Right renal cortex interstitium (tissue), 3 donors: Measurements from ENCODE around the gene PPP6C. TPM values are rescaled to one million over a fixed set of nuclear protein-coding genes. Genes with fewer than 3 reads are reported as not detected.
"Not testable (repeated sequence)": the region's sequence is repeated elsewhere in the genome, so short reads cannot be mapped to it uniquely, and the experiment has no call there.

Experiments used
- DNase-seq, 3 donors: peaks; one replicate each; pipeline ENCODE4 v3.0.0-alpha.2; 2013; ENCODE audit warnings: low read depth in 3 of 3, low spot score in 2 of 3
- polyA plus RNA-seq, 3 donors: library from polyadenylated mRNA; unstranded; fragments of 120-200 nt; gene quantifications; one replicate each; pipeline ENCODE4 v1.2.1, GENCODE V29; 2013; ENCODE audit not compliant: insufficient read length in 3 of 3

The PPP6C gene
- 10 to 100 TPM; 62.5 to 66.8 (median 65.4) TPM for polyA plus RNA-seq

DNA sequence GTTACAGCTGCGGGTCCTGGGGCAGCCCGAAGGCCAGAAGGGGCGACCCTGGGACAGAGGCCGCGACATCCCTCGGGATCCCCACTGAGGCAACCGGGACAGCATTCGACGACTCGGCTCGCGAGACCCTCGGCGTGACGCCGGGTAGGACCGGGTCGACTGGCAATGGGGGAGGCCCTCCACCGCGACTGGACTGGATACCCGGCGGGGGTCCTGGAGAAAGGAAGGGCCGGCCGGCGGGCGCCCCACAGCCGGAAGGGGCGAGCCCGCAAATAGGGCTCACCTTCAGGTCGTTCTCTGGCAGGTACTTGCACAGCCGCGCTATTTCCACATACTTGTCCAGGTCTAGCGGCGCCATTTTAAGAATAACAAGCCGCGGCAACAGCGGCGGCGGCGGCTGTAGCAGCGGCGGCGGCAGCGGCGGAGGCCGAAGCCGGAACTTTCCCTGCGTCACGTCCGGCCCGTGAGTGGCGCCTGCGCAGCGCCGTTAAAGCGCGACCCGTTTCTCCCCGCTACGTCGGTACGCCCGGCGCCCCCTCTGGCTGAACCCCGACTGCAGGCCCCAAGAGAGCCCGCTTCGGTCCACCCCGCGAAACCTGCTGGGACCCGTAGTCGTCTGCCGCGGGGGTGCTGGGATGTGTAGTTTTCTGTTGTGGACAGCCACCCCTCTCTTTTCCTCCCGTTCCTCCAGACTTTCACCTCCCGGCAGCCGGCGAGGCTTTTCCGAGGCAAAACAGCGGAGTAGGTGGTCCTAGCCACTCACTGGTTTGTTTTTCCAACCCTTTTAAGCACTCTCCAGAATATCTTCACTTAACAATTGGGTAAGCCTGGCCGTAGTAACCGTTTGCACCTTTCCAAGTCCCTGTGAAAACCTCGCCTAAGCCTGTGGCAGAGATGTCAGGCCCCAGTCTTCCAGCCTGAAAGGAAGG, at the start of gene PPP6C:
Gene PPP6C, minus strand, starts transcription at position 443 of the 929 bp plus-strand sequence. Its CDS starts 85 bp downstream, at position 358.
- peak; percentile 83 to 91 (median 87) for DNase-seq

DNA sequence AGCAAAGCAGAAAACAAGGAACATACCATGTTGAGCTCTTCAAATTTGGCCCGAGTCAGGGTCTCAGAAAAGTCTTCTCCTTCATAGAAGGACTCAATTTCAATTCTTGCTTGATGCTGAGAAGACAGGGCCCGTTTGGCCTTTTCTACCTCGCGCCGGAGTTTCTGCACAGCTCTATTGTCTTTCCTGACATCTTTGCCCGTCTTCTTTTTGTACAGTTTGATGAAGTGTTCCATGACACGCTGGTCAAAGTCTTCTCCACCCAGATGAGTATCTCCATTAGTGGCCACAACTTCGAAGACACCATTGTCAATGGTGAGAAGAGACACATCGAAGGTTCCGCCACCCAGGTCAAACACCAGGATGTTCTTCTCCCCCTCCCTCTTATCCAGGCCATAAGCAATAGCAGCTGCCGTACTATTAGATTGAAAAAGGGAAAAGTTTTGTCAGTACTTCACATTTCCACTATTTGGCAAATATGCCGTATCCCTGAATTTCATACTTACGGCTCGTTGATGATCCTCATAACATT, 49.4 kb upstream of the PPP6C start:
- no peak for DNase-seq

DNA sequence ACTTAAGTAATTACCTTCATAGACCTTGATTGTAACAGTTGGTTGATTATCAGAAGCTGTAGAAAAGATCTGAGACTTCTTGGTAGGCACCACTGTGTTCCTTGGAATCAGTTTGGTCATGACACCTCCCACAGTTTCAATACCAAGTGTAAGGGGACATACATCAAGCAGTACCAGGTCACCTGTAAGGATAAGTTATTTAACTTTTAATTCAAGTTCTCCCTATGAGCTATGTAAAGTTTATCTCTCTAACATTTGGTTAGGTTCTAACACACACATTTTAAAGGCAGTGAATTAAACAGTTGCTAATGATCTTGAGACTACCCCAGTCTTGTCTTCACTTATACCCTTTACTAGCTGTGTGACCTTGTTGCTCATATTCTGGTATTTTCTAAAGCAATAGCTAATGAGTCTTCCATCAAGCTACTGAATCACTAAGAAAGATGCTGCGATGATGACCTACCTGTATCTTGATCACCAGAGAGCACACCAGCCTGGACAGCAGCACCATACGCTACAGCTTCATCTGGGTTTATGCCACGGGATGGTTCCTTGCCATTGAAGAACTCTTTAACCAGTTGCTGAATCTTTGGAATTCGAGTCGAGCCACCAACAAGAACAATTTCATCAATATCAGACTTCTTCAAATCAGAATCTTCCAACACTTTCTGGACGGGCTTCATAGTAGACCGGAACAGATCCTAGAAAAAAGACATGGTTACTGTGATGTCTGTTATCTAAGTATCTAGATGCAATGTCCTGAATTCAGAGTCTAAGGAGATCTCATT, 48.7 kb upstream of the PPP6C start:
- no peak for DNase-seq

DNA sequence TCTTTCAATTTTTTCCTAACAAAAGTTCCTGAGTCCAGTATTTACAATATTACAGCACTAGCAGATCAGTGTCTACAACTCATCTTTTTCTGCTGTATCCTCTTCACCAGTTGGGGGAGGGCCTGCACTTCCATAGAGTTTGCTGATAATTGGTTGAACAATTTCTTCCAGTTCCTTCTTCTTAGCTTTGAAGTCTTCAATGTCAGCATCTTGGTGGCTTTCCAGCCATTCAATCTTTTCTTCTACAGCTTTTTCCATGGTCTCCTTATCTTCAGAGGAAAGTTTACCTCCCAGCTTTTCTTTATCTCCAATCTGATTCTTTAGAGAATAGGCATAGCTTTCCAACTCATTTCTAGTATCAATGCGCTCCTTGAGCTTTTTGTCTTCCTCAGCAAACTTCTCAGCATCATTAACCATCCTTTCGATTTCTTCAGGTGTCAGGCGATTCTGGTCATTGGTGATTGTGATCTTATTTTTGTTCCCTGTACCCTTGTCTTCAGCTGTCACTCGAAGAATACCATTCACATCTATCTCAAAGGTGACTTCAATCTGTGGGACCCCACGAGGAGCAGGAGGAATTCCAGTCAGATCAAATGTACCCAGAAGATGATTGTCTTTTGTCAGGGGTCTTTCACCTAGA, 47.0 kb upstream of the PPP6C start:
- not testable (repeated sequence) for DNase-seq

DNA sequence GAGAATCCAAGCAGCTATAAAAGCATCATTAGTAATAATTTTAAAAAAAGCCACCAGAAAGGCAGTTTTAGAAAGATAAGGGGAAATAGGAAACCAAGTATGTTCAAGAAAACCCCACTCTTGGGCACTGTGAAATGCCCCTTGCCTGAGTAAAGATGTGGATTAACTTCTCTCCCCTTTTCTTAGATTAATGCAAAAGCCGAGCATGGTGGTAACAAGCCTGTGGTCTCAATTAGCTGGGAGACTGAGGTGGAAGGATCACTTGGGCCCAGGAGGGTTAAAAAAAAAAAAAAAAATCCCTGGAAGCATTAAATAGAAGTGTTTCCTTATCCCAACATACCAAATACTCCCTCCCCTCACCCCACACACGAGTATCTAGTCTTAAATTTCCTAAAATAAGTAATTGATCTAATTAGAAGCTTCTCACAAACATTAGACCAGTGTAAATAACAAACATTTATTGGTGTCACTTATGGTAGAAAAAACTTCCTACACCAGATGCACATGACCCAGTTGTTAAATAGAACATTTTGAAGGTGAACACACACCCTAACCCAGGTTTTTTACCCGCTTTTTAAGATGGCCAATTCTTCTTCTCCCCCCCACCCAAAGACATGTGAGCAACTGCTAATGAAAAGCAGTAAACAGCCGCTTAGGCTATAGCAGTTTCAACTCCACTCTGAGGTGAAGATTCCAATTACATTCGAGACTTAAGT, 46.4 kb upstream of the PPP6C start:
- no peak for DNase-seq

DNA sequence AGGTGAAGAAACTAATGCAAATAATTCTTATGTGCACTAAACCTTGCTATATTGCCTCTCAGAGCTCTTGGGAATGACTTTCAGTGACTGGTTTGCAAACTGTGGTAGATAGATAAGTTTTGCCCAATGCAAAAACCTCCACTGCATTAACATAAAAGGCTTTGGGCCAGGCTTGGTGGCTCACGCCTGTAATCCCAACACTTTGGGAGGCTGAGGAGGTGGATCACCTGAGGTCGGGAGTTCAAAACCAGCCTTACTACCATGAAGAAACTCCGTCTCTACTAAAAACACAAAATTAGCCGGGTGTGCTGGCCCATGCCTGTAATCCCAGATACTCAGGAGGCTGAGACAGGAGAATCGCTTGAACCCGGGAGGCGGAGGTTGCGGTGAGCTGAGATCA, 44.5 kb upstream of the PPP6C start:
- DNase-seq = not testable (repeated sequence)

DNA sequence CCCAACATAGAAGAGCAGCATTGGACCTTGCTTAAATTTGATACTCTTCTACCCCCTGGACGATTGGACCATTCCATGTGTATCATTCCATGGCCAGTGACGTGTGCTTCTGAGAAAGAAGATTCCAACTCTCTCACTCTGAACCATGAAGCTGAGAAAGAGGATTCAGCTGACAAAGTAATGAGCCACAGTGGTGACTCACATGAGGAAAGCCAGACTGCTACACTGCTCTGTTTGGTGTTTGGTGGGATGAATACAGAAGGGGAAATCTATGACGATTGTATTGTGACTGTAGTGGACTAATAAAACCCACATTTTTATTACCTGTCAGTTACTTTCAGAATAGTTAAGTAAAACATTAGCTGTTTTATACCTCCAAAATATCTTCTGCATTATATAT, 44.1 kb upstream of the PPP6C start:
- no peak for DNase-seq

DNA sequence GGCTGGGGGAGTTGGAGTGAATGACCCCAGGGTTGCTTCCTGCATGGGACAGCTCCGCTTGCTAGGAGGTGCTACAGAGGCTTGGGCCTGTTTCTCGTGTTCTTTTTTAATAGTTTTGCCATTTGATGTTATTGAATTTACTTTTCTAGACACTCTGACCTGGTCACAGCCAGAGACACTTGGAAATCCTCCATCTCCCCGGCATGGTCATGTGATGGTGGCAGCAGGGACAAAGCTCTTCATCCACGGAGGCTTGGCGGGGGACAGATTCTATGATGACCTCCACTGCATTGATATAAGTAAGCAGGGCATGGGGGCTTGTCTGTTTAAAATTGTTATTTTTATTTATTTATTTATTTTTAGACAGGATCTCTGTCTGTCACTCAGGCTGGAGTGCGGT, 38.2 kb upstream of the PPP6C start:
- no peak for DNase-seq

DNA sequence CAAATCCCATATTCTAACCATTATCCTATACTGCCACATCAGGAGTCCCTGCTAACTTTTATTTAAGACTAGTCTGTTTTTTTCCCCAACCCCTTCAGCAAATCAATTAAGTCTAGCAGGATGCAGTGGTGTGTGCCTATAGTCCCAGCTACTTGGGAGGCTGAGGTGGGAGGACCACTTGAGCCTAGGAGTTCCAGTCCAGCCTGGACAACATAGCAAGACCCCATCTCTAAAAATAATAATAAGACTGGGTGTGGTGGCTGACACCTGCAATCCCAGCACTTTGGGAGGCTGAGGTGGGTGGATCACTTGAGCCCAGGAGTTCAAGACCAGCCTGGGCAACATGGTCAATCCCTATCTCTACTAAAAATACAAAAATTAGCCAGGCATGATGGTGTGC, 35.3 kb upstream of the PPP6C start:
- not testable (repeated sequence) for DNase-seq

DNA sequence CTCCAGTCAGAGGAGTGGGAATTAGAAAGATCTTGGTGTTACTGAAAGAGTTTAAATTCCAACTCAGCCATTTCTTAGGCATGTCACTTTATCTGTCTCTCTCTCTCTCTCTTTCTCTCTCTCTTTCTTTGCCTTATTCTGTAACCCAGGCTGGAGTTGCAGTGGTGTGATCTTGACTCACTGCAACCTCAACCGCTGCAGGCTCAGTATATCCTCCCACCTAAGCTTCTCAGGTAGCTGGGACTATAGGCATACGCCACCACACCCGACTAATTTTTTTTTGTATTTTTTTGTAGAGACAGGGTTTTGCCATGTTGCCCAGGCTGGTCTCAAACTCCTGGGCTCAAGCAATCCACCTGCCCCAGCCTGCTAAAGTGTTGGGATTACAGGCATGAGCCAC, 29.0 kb upstream of the PPP6C start:
- DNase-seq = no peak

DNA sequence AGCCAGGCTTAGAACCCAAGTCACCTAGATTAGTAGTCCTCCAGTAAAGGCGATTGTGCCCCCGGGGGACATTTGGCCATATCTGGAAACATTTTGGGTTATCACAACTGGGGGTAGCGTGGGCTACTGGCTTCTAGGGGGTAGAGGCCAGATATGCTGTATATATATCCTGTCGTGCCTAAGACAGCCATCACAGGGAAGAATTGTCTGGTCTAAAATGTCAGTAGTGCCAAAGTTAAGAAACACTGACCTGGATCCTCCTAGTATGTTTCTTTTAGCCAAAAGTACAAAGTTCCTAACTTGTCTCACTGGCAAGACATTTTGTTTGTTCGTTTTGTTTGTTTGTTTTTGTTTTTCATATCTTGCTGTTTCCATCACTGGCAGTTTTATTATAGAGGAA, 24.6 kb upstream of the PPP6C start:
- DNase-seq = no peak

DNA sequence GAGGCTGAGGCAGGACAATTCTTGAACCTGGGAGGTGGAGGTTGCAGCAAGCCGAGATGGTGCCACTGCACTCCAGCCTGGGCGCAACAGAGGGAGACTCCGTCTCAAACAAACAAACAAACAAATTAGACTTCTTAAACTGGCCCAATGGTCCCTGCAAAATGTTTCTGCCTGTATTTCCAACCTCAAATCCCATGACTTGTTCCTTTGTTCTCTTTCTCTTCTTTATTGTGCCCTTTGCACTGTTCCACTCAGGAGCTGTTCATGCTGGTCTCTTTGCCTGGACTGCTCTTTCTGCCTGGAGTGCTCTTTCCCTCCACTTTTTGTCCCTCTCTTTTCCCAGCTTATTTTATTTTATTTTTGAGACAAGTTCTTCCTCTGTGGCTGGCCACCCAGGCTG, 14.9 kb upstream of the PPP6C start:
- no peak for DNase-seq

DNA sequence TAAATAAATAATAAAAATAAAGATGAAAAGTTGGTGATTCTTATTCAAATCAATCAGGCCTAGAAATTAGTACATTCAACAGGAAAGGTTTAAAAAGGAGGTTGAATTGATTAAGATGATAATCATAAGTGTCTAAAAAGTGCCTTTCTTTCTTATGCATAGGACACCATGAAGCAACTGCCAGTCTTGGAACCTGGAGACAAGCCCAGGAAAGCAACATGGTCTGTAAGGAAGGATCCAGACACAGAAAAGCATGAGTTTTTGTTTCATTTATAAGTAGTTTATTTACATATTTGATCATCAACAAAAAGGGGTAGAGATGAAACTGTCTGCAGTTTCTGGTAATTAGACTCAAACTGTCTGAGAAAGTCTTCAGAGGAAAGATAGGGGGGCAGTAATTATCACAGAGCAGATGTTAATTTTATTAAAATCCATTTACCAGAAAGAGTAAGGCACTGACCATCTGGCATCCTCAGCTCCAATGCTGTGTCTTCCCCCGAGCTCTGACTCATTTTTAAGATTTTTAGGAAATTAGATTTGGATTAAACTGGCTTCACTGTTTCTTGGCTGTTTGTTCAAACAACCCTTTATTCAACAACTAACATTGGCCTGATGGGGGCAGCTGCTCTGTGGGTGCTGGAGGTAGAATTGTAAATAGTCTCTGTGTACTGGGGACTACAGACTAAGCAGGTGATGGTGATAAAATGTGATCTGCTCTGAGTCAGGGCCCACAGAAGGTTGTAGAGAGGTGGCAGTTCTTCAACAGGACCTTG, 13.4 kb upstream of the PPP6C start:
- no peak for DNase-seq

DNA sequence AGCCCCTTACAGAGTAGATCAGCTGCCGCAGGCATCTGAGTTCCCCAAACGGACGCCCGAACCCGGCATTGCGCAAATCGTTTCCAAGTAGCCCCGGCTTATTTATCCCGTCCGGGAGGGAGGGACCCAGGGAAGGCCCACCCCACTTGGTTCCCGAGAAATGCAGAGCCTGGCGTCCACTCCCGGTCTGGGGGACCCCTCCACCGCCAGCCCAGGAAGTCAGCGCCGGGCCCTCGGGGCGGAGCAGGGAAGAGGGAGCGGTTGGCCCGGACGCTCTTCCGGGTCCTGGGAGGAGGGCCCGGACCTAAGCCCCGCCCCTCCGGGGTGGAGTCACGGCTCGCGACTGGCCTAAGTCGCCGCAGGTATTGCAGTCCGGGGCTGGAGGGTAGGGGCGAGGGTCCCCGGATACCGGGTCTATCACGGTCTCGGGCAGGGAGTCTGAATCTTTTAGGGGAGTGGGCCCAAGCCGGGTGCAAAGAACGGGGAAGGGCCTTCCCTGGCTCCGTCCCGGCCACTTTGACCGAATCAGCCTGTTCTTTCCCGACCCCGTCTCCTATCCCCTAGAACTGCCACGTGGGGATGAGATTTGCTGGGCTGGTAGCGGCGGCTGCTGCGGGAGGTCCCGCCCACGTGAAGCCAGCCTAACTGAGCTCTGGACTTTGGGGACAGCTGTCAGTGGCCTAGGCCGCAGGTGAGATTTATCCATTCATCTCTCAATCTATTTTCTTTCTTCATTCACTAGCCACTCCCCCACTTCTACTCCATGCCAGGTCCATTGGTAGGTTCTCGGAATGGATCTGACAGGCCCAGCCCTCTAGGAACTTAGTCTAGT, 10.8 kb upstream of the PPP6C start, which contains the start of gene RABEPK:
Gene RABEPK, plus strand, starts transcription at position 327 of the 832 bp plus-strand sequence. CDS start 2,472 bp downstream, outside the sequence.
- DNase-seq = peak; percentile 84 to 90 (median 87)

DNA sequence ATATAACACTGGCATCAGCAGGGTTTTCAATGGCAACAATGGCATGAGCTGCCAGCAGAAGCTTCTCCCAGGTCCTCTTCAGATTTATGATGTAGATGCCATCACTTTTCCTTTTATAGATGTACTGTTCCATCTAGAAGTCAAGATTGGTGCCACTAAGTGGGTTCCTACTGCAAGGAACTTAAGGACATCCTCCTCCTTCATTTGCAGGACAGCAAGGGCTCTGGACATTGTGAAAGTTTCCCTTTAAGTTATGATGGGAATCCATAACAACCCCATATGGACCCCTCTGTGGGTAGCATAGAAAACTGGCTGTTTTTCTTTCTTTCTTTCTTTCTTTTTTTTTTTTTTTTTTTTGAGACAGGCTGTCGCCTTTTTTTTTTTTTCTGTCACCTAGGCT, 6.0 kb upstream of the PPP6C start:
- DNase-seq = not testable (repeated sequence)

DNA sequence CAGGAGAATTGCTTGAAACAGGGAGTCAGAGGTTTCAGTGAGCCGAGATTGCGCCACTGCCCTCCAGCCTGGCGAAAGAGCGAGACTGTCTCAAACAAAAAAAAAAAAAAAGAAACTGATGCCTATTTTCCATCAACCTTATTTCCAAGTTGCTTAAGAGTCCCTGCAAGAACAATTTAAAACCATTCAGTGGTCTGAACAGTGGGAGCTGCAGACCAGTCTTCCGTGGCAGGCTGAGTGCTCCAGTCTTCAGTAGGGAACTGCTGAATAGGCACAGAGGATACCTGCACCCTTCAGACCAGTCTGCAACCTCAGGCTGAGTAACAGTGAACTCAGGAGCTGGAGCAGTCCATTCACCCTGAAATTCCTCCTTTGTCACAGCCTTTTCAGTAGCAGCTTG, 4.9 kb upstream of the PPP6C start:
- not testable (repeated sequence) for DNase-seq

DNA sequence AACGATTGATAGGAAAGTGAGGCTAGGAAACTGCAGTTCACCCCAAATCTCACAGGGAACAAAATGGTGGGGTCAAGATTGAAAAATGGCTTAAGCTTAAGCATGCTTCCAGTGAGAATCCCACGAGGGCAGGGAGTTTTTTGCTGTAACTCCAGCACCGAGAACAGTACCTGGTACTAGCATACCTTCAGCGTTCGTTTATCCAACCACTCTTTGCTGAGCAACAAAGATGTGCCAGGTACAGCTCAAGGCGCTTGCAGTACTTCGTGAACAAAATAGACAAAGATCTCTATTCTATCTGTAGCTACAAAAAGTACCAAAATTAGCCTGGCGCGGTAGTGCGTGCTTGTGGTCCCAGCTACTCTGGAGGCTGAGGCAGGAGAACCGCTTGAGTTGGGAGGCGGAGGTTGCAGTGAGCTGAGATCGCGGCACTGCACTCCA, 778 bp upstream of the PPP6C start:
- no peak for DNase-seq

DNA sequence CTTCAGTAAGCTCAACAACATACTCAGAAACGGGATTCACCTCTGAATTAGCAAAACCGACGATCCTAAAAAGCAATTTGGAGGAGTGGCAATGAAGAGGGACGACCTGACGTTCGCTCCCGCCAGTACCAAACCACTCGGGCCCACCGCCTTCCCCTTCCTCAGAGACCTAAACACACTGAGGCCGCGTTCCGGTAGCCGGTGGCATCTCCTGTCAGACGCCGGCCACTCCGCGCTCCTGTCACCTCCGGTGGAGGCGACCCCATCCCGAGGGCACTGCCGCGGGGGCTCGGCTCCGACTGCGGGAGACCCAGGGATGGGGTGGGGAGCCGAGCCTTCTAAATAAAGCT, 617 bp downstream of the PPP6C start:
- DNase-seq = no peak
